Measurements from ENCODE around the gene DAD1.
"Not testable (repeated sequence)": the region's sequence is repeated elsewhere in the genome, so short reads cannot be mapped to it uniquely, and the experiment has no call there.

The DAD1 gene

DNA sequence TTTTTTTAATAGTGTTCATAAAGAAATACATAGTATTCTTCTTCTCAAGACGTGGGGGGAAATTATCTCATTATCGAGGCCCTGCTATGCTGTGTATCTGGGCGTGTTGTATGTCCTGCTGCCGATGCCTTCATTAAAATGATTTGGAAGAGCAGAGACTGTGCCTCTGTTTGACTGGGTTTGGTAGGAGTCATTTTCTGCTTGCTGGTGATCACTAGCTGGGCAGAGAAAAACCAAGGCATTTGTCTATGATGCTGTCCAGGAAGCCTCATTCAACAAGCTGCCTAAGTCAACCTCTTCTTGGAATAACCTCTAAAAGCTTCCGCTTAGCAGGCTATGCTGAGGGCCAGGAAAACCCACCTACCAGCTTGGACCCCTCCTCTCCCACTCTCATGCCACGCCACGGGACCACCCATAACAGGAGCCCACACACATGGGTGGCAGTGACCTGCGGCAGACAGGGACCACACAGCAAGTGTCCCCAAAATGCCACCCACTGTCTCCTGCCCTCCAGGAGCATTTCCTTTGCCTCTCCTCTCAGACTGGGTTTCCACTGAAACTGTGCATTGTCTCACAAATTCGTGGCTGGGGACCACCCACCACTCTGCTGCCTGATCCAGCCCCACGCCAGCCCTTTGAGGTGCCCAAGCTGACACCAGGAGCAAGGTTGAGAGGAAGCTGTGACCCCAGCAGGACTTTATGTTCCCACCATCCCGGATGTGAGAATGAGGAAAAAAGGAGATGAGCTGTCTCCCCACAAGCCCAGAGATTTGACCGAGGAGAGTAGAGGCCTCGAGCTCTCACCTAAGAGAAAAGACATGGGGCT, 36.8 kb downstream of the DAD1 start:
- no peak for DNase-seq (ENCODE audit: low read depth in 2 of 2)

DNA sequence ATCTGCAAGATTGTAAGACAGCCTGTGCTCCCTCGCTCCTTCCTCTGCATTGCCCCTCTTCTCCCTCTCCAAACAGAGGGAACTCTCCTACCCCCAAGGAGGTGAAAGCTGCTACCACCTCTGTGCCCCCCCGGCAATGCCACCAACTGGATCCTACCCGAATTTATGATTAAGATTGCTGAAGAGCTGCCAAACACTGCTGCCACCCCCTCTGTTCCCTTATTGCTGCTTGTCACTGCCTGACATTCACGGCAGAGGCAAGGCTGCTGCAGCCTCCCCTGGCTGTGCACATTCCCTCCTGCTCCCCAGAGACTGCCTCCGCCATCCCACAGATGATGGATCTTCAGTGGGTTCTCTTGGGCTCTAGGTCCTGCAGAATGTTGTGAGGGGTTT, 37.4 kb downstream of the DAD1 start:
- no peak for DNase-seq (ENCODE audit: low read depth in 2 of 2)

DNA sequence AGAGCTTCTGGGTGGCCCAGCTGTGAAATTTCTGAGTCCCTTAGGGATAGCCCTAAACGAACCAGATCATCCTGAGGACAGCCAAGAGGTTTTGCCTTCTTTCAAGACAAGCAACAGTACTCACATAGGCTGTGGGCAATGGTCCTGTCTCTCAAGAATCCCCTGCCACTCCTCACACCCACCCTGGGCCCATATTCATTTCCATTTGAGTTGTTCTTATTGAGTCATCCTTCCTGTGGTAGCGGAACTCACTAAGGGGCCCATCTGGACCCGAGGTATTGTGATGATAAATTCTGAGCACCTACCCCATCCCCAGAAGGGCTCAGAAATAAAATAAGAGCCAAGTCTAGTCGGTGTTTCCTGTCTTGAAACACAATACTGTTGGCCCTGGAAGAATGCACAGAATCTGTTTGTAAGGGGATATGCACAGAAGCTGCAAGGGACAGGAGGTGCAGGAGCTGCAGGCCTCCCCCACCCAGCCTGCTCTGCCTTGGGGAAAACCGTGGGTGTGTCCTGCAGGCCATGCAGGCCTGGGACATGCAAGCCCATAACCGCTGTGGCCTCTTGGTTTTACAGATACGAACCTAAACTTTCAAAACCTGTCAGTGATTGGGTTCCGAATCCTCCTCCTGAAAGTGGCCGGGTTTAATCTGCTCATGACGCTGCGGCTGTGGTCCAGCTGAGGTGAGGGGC, 38.9 kb downstream of the DAD1 start:
- DNase-seq (ENCODE audit: low read depth in 2 of 2), result no peak

DNA sequence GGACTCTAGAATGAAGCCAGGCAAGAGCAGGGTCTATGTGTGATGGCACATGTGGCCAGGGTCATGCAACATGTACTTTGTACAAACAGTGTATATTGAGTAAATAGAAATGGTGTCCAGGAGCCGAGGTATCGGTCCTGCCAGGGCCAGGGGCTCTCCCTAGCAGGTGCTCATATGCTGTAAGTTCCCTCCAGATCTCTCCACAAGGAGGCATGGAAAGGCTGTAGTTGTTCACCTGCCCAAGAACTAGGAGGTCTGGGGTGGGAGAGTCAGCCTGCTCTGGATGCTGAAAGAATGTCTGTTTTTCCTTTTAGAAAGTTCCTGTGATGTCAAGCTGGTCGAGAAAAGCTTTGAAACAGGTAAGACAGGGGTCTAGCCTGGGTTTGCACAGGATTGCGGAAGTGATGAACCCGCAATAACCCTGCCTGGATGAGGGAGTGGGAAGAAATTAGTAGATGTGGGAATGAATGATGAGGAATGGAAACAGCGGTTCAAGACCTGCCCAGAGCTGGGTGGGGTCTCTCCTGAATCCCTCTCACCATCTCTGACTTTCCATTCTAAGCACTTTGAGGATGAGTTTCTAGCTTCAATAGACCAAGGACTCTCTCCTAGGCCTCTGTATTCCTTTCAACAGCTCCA, 39.6 kb downstream of the DAD1 start:
- no peak for DNase-seq (ENCODE audit: low read depth in 2 of 2)

DNA sequence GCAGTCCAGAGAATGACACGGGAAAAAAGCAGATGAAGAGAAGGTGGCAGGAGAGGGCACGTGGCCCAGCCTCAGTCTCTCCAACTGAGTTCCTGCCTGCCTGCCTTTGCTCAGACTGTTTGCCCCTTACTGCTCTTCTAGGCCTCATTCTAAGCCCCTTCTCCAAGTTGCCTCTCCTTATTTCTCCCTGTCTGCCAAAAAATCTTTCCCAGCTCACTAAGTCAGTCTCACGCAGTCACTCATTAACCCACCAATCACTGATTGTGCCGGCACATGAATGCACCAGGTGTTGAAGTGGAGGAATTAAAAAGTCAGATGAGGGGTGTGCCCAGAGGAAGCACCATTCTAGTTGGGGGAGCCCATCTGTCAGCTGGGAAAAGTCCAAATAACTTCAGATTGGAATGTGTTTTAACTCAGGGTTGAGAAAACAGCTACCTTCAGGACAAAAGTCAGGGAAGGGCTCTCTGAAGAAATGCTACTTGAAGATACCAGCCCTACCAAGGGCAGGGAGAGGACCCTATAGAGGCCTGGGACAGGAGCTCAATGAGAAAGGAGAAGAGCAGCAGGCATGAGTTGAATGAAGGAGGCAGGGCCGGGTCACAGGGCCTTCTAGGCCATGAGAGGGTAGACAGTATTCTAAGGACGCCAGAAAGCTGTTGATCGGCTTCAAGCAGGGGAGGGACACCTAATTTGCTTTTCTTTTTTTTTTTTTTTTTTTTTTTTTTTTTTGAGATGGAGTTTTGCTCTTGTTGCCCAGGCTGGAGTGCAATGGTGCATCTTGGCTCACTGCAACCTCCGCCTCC, 40.9 kb downstream of the DAD1 start:
- no peak for DNase-seq (ENCODE audit: low read depth in 2 of 2)

DNA sequence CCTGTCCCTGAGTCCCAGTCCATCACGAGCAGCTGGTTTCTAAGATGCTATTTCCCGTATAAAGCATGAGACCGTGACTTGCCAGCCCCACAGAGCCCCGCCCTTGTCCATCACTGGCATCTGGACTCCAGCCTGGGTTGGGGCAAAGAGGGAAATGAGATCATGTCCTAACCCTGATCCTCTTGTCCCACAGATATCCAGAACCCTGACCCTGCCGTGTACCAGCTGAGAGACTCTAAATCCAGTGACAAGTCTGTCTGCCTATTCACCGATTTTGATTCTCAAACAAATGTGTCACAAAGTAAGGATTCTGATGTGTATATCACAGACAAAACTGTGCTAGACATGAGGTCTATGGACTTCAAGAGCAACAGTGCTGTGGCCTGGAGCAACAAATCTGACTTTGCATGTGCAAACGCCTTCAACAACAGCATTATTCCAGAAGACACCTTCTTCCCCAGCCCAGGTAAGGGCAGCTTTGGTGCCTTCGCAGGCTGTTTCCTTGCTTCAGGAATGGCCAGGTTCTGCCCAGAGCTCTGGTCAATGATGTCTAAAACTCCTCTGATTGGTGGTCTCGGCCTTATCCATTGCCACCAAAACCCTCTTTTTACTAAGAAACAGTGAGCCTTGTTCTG, 41.6 kb downstream of the DAD1 start:
- no peak for DNase-seq (ENCODE audit: low read depth in 2 of 2)

DNA sequence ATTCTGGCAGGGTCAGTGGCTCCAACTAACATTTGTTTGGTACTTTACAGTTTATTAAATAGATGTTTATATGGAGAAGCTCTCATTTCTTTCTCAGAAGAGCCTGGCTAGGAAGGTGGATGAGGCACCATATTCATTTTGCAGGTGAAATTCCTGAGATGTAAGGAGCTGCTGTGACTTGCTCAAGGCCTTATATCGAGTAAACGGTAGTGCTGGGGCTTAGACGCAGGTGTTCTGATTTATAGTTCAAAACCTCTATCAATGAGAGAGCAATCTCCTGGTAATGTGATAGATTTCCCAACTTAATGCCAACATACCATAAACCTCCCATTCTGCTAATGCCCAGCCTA, 42.3 kb downstream of the DAD1 start:
- DNase-seq (ENCODE audit: low read depth in 2 of 2), result no peak

DNA sequence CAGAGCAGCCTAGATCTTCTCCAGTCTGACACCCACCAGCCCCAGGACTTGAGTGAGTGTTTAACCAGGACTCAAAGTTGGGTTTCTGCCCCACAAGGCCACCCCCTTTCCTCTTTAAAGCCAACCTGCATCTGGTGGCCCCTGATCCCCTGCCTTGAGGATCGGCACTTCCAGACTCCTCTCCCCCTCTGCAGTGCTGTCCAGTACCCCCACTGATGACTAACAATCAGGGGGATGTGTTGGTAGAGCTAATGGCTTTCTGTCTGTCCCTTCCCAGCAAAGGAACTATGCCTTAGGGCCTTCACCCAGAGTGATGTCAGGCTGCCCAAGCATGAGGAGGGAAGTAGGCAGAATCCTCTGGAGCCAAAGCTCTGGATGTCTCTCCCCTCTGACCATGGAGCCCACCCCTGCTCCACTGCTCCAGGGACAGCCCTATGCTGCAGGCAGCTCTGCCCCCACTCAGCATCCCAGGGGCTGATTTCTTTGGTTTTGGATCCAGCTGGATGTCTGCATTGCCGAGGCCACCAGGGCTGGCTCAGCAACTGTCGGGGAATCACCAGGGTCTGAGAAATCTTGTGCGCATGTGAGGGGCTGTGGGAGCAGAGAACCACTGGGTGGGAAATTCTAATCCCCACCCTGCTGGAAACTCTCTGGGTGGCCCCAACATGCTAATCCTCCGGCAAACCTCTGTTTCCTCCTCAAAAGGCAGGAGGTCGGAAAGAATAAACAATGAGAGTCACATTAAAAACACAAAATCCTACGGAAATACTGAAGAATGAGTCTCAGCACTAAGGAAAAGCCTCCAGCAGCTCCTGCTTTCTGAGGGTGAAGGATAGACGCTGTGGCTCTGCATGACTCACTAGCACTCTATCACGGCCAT, 42.9 kb downstream of the DAD1 start:
- no peak for DNase-seq (ENCODE audit: low read depth in 2 of 2)

DNA sequence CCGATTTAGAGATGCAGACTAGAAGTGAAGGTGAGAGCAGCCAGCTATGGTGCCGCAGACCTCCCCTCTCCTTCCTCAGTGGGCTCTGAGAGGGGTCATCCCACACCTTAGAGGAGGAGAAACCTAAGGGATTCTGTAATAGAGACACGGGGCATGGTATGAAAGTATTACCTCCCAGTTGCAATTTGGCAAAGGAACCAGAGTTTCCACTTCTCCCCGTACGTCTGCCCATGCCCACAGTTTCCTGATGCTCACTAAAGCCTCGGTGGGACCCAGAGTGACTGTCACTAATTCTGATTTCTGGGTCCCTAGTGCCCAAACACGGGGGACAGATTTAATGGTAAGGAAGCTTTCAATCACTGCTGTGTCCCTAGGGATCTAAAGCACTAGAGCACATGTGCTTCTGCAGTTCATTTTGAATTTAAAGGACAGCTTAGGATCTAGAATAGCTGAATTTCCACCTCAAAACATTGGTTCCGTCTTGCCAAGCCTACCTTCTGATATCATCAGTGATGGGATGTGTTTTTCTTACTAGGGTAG, 44.1 kb downstream of the DAD1 start:
- DNase-seq (ENCODE audit: low read depth in 2 of 2), result no peak

DNA sequence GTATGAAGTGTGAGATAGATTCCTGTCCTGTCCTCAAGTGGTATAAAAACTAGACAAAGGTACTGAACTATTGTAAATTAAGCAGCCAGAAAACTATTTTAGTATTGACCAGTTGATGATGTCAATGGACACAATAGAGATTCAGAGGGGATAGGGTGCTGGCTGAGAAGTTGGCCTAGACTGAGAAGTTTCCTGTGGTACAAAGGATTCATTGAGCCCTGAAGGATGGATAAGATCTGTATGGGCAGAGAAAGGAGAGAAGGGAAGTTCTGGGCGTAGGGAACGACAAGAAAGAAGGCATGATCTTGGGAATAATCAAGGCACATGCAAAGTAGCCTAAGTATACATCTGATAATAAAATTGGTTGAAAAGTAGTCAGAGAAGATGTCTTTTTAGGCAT, 44.6 kb downstream of the DAD1 start:
- DNase-seq (ENCODE audit: low read depth in 2 of 2), result no peak

DNA sequence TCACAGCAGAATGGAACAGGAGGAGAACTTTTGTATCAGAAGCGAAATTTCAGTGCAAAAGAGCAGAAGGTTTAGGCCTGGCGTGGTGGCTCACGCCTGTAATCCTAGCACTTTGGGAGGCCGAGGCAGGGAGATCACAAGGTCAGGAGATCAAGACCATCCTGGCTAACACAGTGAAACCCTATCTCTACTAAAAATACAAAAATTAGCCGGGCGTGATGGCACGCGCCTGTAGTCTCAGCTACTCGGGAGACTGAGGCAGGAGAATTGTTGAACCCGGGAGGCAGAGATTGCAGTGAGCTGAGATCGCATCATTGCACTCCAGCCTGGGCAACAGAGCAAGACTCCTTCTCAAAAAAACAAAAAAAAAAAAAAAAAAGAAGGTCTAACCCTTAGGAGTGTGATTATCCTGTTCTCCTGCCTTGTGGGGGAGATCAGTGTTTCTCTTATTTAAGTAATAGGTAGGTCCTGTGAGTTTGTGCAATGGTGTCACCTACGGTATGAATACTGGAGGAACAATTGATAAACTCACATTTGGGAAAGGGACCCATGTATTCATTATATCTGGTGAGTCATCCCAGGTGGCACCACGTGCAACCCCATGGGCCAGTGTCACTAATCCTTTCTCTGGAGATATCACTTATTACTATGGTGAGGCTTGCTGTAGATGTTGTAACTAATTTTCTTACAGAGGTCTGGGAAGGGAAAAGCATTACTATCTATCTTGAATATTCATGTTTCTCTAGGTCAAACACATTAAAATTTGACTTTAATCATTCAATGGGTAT, 45.3 kb downstream of the DAD1 start:
- not testable (repeated sequence) for DNase-seq (ENCODE audit: low read depth in 2 of 2)

DNA sequence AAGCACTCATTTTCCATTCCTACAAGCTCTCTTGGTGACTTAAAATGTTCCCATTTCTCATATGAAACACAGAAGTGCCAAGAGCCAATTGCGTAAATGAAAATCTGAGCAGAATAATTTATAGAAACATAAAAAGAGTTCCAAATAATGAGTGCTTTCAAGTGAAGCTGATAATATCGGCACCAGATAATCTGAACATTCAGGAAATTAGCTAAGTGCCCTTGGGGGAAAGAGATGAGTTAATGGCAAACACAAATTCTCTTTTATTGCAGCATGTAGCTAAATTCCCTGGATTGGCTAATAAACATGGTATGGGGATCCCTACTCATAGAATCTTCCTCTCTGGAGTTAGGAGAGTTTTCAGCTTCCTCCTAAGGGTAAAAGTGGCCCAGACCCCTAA, 46.7 kb downstream of the DAD1 start:
- no peak for DNase-seq (ENCODE audit: low read depth in 2 of 2)

DNA sequence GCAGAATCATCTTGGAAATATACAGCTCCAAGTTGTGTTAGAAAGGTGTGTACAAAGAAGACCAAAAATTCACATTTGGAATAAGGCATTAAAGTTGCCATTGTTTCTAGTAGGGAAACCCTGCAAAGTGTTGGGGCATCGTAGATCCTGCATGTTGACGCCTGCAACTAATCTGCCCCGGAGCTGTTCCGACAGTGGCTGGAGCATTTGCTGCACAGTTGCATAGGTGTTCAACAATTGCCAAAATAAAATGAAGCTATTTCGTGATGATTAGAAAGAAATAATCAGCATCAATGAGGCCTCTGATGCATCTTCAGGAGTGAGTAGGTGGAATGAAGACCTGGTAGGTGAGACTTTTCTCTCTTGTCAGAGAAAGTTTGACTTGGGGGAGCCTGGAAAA, 47.3 kb downstream of the DAD1 start:
- DNase-seq (ENCODE audit: low read depth in 2 of 2), result no peak

DNA sequence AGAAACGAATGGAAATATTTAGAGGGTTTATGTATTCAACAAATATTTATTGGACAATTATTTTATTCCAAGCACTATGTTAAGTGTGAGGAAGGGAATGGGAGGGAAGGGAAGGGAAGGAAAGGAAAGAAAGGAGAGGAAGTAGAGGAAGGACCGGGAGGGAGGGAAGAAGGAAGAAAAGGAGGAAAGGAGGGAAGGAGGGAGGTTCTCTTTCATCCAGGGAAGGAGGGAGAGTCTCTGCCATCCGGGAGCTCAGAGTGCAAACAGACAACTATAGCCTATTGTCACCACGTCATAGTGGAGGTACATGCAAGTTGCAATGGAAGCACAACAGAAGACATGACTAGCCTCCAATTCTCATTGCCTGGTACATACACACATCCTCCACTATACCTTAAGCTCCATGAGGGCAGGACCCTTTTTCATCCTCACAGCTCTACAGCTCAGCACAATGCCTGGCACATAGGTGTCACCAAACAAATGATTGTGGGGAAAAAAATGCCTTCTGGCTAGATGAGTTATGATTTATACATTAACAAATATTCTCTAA, 48.1 kb downstream of the DAD1 start:
- no peak for DNase-seq (ENCODE audit: low read depth in 2 of 2)

DNA sequence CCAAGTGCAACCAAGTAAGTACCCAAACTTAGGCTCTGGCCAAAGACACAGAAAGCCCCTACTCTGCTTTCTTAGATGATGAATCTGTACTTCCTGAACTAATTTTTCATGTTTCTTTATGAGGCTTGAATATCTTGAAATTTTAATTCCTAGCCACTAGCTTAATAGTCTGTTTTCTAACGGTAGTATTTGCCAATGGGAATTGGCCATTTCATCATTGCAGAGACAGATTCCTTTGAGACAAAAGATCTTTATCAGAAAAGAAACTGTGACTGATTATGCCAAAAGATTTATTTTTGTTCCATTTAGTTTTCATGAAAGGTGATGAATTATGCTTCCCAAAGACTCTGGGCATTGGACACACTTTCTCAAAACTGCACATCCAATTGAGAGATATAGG, 48.7 kb downstream of the DAD1 start:
- no peak for DNase-seq (ENCODE audit: low read depth in 2 of 2)

DNA sequence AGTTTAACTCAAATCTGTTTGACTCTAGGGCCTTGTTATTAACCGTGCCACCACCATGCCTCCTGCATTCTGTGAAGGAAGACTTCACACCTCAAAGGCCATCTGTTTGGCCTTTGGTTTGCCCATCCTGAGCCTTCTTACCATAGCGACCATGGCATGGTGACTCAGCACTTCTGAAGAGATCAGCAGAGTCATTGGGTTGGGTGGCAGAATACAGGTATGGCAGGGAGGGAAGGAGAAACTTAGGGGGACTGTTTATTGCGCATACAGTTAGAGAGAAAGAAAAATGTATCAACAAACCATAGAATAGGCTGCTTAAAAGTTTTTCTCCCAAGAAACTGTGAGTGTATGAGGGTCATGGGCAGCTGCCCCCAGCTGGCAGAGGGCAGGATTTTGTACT, 49.2 kb downstream of the DAD1 start:
- no peak for DNase-seq (ENCODE audit: low read depth in 2 of 2)

DNA sequence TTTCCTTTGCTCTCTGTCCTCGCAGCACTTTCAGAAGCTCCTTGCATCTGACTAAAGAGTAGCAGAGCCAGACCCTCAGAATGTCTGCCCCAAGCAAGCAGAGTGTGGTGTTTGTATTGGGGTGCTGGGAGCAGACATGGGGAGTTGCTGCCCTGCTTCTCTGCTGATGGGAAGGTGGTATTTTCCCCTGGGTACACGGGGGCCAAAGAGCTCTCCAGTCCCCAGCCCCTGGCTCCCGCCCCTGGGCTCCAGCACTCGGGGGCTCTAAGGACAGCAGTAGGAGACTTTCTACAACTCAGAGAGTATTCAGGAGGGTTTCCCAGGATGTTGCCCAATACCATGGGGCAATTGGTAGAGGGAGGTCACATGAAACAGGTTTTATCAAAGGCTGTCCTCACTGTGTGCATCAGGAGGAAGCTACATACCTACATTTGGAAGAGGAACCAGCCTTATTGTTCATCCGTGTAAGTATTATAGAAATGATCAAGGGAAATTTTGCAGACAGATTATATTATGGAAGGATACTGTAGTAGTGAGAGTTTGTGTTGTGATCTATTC, 50.3 kb downstream of the DAD1 start:
- no peak for DNase-seq (ENCODE audit: low read depth in 2 of 2)

DNA sequence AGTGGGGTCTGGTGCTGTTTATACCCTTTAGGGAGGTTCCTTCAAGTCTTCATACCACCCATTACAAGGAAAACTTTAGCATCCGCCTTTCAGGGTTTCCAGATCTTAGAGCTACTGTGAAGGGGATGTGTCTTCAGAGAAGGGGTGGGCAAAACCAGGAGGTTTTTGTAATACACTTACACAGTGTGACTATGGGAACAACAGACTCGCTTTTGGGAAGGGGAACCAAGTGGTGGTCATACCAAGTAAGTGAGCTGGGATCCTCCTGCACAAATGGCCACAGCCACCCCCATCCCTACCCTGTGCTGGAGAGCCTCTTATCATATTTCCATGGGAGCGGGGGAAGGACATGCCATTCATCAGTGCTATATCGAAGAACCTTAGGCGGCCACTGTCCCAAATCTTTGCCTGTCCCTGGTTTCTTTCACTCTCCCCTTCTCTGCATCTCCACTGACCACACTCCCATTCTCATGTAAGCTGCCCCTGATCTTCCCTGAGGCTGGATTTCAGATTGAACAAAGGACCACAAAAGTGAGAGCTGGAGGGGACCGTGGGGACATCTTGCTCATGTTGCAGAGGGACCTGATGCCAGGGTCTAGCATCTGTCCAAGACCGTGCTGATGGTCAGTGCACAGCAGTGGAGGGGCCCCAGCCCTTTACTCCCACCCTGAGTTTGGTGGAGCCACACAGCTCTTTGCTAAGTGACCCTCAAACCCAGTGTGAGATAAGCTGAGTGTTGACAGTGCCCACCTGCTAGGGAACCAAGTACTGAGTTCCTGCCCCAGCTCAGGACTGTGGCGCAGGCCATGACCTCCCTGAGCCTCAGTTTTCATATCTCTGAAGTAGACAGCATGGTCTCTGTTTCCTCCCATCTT, 51.4 kb downstream of the DAD1 start:
- no peak for DNase-seq (ENCODE audit: low read depth in 2 of 2)

Data from stimulated activated CD8-positive, alpha-beta memory T cell treated with anti-CD3 and anti-CD28 coated beads, Interleukin-2, amount 100 ng/mL, for 1 hour (primary cell).